ENCODE data around the gene ME1.
"Not testable (repeated sequence)": the region's sequence is repeated elsewhere in the genome, so short reads cannot be mapped to it uniquely, and the experiment has no call there.

Gene ME1

GRCh38 chr6:83260577-83260976, 170.3 kb downstream of the ME1 start:
- Histone ChIP-seq H3K9me2 (replicated peaks; ENCODE audit: low read depth, low read length) (no peaks in the 10 kb centered on the region), H4K20me1 (ENCODE audit: insufficient read depth, low read length, poor library complexity, severe bottlenecking) (no peaks in the 10 kb centered on the region), H3K4me2 (ENCODE audit: low read depth, low read length, poor library complexity, severe bottlenecking) (no peak overlapping the region), H3F3A (ENCODE audit: low read depth) (no peaks in the 10 kb centered on the region), H3K9me3 (ENCODE audit: insufficient read depth, low read depth, low read length) (no peaks in the 10 kb centered on the region), H2AFZ (ENCODE audit: low read length) (no peak overlapping the region), H3K4me3 (ENCODE audit: low read length, poor library complexity, severe bottlenecking) (no peak overlapping the region), H3K27me3 (ENCODE audit: insufficient read depth, low read length, poor library complexity, severe bottlenecking) (no peaks in the 10 kb centered on the region), H3K4me1 (ENCODE audit: insufficient read depth, low read length, poor library complexity, severe bottlenecking) (no peaks in the 10 kb centered on the region), H3K36me3 (ENCODE audit: insufficient read depth, low read length) (no peaks in the 10 kb centered on the region), H3K79me2 (ENCODE audit: insufficient read depth, low read length) (no peaks in the 10 kb centered on the region), H3K9ac (ENCODE audit: low read depth, low read length, poor library complexity, severe bottlenecking) (no peak overlapping the region)
- TF ChIP-seq EZH2phosphoT487 (IDR thresholded peaks at IDR 0.05; ENCODE audit: borderline replicate concordance) (no peak), CTCF (conservative IDR thresholded peaks at IDR 0.05; ENCODE audit: low read length) (no peak)

GRCh38 chr6:83258517-83258916, 172.3 kb downstream of the ME1 start:
- Histone ChIP-seq H3K4me2 (ENCODE audit: low read depth, low read length, poor library complexity, severe bottlenecking) (no peak overlapping the region), H3K9ac (ENCODE audit: low read depth, low read length, poor library complexity, severe bottlenecking) (no peak overlapping the region), H3K79me2 (ENCODE audit: insufficient read depth, low read length) (no peaks in the 10 kb centered on the region), H4K20me1 (ENCODE audit: insufficient read depth, low read length, poor library complexity, severe bottlenecking) (no peaks in the 10 kb centered on the region), H3K36me3 (ENCODE audit: insufficient read depth, low read length) (no peaks in the 10 kb centered on the region), H2AFZ (ENCODE audit: low read length) (no peak overlapping the region), H3F3A (ENCODE audit: low read depth) (no peaks in the 10 kb centered on the region), H3K9me2 (replicated peaks; ENCODE audit: low read depth, low read length) (no peaks in the 10 kb centered on the region), H3K27me3 (ENCODE audit: insufficient read depth, low read length, poor library complexity, severe bottlenecking) (no peaks in the 10 kb centered on the region), H3K9me3 (ENCODE audit: insufficient read depth, low read depth, low read length) (no peaks in the 10 kb centered on the region), H3K4me3 (ENCODE audit: low read length, poor library complexity, severe bottlenecking) (no peak overlapping the region), H3K4me1 (ENCODE audit: insufficient read depth, low read length, poor library complexity, severe bottlenecking) (no peaks in the 10 kb centered on the region)
- no peak for TF ChIP-seq EZH2phosphoT487 (IDR thresholded peaks at IDR 0.05; ENCODE audit: borderline replicate concordance)
- no peak for TF ChIP-seq CTCF (conservative IDR thresholded peaks at IDR 0.05; ENCODE audit: low read length)

GRCh38 chr6:83257791-83258190, 173.1 kb downstream of the ME1 start:
- no peaks in the 10 kb centered on the region for H3K4me1 ChIP-seq (ENCODE audit: insufficient read depth, low read length, poor library complexity, severe bottlenecking)
- no peaks in the 10 kb centered on the region for H3K79me2 ChIP-seq (ENCODE audit: insufficient read depth, low read length)
- no peak overlapping the region for H3K9ac ChIP-seq (ENCODE audit: low read depth, low read length, poor library complexity, severe bottlenecking)
- H3F3A ChIP-seq (ENCODE audit: low read depth) = no peaks in the 10 kb centered on the region
- TF ChIP-seq EZH2phosphoT487 (IDR thresholded peaks at IDR 0.05; ENCODE audit: borderline replicate concordance) = no peak
- no peak for TF ChIP-seq CTCF (conservative IDR thresholded peaks at IDR 0.05; ENCODE audit: low read length)
- H3K36me3 ChIP-seq (ENCODE audit: insufficient read depth, low read length) = no peaks in the 10 kb centered on the region
- H3K9me3 ChIP-seq (ENCODE audit: insufficient read depth, low read depth, low read length) = no peaks in the 10 kb centered on the region
- H3K4me2 ChIP-seq (ENCODE audit: low read depth, low read length, poor library complexity, severe bottlenecking) = no peak overlapping the region
- no peak overlapping the region for H2AFZ ChIP-seq (ENCODE audit: low read length)
- no peak overlapping the region for H3K4me3 ChIP-seq (ENCODE audit: low read length, poor library complexity, severe bottlenecking)
- no peaks in the 10 kb centered on the region for H4K20me1 ChIP-seq (ENCODE audit: insufficient read depth, low read length, poor library complexity, severe bottlenecking)
- no peaks in the 10 kb centered on the region for H3K27me3 ChIP-seq (ENCODE audit: insufficient read depth, low read length, poor library complexity, severe bottlenecking)
- H3K9me2 ChIP-seq (replicated peaks; ENCODE audit: low read depth, low read length) = no peaks in the 10 kb centered on the region

- H3K79me2 ChIP-seq (ENCODE audit: insufficient read depth, low read length); H3F3A ChIP-seq (ENCODE audit: low read depth); H4K20me1 ChIP-seq (ENCODE audit: insufficient read depth, low read length, poor library complexity, severe bottlenecking); H3K9me3 ChIP-seq (ENCODE audit: insufficient read depth, low read depth, low read length); H3K9ac ChIP-seq (ENCODE audit: low read depth, low read length, poor library complexity, severe bottlenecking); H3K4me1 ChIP-seq (ENCODE audit: insufficient read depth, low read length, poor library complexity, severe bottlenecking); H3K9me2 ChIP-seq (replicated peaks; ENCODE audit: low read depth, low read length); H3K27me3 ChIP-seq (ENCODE audit: insufficient read depth, low read length, poor library complexity, severe bottlenecking); H3K4me3 ChIP-seq (ENCODE audit: low read length, poor library complexity, severe bottlenecking); H3K36me3 ChIP-seq (ENCODE audit: insufficient read depth, low read length); H3K4me2 ChIP-seq (ENCODE audit: low read depth, low read length, poor library complexity, severe bottlenecking); H2AFZ ChIP-seq (ENCODE audit: low read length): not testable (repeated sequence)
Observed at GRCh38 chr6:83256719-83257118, 174.1 kb downstream of the ME1 start.
